NCI-H128 (cell line): ENCODE measurements around the gene CDSN.

ENCODE experiments used
- DNase-seq: peaks from one replicate; lab custom pipeline; 2025; ENCODE audit not compliant: unreplicated experiment; lab: John Stamatoyannopoulos, UW

The CDSN gene

DNA sequence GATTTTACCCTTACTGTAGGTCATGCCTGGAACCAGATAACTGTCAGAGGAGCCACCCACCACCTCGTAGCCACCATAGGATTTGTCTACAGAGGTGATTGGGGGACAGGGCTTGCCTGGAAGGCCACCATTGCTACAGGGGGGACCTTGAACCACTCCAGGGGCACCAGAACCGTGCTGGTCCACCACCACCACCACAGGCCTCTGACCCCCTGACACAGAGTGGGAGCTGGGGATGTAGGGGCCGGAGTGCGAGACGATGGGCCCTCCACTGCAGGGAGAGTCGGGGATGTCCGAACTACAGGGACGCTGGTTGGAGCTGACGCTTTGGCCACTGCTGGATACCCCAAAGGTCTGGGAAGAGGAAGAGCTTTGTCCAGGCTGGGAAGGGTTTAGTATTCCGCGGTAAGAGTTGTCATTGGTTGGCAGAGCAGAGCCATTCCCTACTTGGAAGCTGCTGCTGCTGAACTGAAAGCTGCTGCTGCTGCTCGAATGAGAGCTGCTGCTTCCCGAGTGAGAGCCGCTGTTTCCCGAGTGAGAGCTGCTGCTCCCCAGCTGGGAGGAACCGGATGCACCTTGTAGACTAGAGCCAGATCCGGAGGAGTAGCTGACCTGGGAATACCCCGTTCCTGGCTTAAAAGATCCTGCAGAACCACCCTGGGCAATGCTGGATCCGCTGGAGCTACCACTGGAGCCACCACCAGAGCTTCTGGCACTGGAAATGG is 3.4 kb downstream of the CDSN start:
- no peak for DNase-seq

DNA sequence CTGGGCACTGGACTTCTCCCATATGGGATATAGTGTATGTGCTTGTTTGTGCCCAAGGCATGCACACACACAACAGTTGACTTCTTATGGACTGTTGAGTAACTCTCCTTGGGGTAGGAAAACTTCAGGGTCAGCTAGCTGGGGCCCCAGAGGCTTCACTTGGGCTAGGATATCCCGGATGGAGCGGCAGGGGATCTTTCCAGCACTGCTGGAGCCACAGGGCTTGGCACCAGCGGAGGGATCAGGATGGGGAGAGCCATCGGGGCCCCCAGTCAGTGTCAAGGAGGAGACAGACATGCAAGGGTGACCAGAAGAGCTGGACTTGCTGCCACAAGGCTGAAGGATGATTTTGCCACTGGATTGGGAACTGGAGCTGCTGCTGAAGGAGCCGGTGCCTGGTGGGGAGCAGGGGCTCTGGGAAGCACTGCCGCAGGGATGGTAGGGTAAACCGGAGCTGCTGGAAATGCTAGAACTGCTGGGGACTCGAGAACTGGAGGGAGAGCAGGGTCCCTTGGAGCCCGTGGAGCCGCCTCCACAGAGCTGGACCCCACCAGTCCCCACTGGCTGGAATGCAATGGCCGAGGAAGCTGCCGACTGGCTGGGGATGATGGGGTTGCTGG is 4.2 kb downstream of the CDSN start:
- no peak for DNase-seq

DNA sequence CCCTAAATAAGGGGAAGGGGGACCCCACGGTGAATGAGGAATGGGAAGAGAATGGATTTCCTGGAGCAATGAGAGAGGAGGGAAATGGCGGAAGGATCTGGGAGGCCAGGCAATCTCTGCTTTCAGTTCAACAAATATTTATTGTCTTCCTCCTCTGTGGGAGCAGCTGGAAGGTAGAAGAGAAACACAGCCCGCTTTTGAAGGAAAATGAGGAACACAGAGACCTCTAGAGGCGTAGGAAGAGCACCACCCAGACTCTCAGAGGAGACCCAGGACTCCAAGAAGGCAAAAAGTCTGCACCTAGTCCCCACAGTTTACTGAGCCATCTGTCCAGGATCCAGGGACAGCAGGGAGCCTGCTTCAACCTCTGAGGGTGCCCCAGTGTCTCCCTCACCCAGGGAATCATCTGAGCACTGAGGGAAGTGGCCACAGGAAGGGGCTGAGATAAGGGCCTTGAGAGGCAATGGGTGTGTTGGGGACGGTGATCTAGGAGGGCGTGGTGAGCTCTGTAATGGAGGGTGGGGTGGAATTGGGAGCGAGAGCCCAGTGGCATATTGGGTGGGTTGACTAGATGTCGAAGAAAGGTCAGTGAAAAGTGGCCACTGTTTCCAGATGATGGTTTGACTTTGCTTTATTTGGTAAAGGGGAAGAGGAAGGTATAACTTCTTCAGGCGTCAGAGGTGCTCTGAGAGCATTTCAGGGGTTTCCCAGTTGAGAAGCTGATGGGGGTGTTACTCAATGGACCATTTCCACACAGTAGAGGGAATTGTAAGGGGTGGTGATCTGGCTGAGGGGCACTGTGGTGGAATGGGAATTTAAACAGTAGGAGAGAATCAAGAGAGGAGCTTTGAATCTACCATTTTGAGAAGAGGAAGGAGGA is 5.0 kb downstream of the CDSN start:
- DNase-seq, result no peak

DNA sequence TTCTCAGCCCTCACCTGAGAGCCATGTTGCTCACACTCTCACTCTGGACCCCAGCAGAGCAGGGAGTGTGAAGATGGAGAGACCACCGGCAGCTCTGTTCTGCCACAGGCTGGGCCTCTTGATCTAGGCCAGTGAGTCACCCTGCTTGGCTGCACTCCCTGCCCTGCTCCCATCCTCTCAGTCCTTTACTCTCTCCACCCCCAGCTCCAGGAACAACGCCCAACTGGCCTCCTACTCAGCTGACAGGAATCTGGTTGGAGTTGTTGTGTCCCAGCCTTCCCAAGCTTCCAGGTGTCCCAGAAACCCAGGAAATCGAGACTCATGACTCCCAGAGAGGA is 5.7 kb downstream of the CDSN start, which contains the start of gene PSORS1C1:
TSS of gene PSORS1C1 (plus strand) at position 260 of the 338 bp plus-strand sequence. CDS start 14,833 bp downstream, outside the sequence.
- no peak for DNase-seq

GRCh38 chr6:31113861-31114540 is 6.2 kb downstream of the CDSN start:
- no peak for DNase-seq

- DNase-seq, result no peak
Observed at GRCh38 chr6:31112478-31112877, 7.8 kb downstream of the CDSN start, which contains the start of gene C6orf15. Gene C6orf15, minus strand, starts transcription at chr6:31112575. Its CDS starts 20 bp downstream, at chr6:31112555.

GRCh38 chr6:31111712-31112111 is 8.5 kb downstream of the CDSN start:
- no peak for DNase-seq

DNA sequence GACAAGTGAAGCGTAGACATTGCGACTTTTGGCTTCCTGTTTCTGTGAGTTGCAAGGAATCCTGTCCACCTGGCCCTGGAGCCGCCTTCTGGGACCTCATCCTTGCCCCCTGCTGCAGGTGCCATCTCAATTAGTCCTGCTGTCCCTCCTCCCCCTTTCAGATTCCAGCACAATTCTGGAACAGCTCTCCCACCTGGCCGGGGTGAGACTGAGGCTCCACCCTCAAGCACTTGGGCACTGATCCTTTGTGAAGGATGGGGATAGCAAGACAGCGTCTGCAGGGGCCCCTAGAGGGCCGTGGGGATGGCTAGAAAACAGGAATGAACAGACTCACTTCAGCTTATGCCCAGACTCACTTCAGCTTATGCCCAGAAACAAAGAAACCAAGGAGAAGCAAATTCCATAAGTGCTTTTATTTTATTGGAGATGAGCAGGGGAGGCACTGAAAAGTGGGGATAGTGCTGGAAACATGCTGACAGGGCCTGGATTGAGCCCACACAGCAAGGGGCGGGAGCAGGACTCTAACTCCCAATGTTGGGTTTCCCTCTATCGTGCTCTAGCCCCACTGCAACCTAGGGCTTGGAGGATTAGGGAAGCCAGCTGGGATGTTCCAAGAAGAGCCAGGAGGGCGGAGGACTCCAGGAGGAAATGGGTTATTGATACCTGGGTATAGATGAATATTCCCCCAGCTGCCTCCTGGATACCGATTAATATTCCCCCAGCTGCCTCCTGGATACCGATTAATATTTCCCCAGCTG is 9.2 kb downstream of the CDSN start:
- no peak for DNase-seq

DNA sequence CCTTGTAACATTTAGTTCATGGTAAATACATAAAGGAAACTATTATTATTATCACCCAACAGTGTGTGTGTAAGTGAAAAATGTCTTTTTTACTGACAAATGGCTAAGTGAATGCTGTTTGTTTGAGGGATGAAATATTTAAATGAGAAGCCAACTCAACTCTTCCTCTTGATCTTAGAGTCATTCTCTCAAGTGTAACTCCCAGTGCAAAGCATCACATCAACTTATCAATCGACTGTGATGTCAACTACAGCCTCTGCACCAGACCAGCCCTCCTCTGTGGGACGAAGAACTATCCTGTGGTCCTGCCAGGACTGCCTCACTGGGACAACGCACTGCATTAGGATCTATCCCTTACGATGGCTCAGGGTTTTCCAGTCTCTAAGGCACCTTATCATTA is 13.2 kb downstream of the CDSN start:
- no peak for DNase-seq

GRCh38 chr6:31103136-31103535 is 17.1 kb downstream of the CDSN start:
- DNase-seq, result no peak

GRCh38 chr6:31098449-31098938 is 21.8 kb downstream of the CDSN start:
- no peak for DNase-seq

DNA sequence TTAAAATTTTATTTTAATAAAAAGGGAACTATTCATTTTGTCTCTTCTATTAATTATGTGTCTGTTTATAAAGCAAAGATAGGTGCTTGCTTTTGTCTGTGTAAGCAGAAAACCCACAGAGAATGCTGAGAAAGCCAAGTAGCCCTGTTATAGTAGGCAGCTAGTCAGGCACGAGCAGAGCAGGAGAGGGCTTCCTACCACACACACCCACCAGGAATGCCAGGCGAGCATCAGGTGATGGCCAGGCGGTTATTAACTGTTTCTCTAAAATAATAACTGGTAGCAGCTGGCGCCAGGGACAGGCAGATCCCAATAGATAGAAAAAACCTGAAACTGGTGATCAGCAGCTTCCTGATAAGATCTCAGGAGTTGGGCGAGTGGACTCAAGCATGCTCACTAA is 23.6 kb downstream of the CDSN start:
- no peak for DNase-seq

GRCh38 chr6:31096215-31096614 is 24.0 kb downstream of the CDSN start:
- no peak for DNase-seq

DNA sequence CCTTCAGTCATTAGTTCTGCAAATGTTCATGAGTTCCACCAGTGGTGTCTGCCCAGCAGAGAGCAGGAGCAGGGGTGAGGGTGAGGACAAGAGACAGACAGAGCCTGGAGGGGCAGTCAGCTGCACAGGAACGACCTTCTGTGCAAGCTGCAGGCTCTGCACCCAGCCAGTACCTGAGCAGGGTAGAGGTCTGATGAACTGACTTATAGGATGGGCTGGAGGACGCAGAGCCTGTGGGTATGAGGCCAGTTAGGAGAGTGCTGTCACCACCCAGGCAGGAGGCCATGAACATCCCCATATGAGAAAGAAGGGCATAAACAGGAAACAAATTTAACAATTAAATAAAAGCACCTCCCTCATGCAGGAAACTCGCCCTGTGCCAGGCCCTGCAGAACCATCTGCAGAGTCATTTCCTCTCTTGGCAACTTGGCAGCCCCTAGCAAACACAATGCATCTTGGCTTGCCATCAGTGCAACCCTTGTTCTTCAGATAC is 25.8 kb downstream of the CDSN start:
- DNase-seq, result no peak

- DNase-seq, result no peak
Observed at GRCh38 chr6:31092769-31093505, 27.3 kb downstream of the CDSN start.

GRCh38 chr6:31092238-31092637 is 28.0 kb downstream of the CDSN start:
- DNase-seq, result no peak

GRCh38 chr6:31091680-31092079 is 28.6 kb downstream of the CDSN start:
- DNase-seq, result no peak

- DNase-seq, result no peak
Observed at GRCh38 chr6:31090973-31091364, 29.3 kb downstream of the CDSN start.

DNA sequence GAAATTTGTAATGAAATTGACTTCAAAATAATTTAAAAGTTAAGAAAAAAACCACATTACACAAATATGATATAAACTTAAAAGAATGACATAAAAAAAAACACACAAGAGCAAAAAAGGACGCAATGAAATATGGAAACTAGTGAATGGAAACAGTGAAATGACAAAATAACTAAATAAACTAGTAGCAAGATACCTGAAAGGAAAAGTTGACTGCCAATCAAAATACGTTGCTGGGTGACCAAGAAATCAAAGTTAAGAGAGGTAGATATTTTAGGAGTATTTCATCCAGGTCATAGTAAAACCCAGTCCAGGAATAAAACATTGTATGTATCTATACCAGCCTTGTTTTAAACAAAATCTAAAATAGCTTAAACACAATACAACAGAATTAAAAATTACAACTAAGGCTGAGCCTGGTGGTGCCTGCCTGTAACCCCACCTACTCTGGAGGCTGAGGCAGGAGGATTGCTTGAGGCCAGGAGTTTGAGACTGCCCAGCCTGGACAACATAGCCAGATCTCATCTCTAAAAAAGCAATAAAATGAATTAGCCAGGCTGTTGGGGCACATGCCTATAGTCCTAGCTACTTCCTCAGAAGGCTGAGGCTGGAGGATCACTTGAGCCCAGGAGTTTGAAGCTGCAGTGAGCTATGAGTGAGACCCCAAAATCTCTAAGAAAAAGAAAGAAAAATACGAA is 29.8 kb downstream of the CDSN start:
- DNase-seq, result no peak
